OCI-LY1 (cell line): ENCODE data around the gene LAPTM5.

Experiments used
- CTCF ChIP-seq: fragments of 200-600 bp; sonication (generic), shearing (Covaris generic); IDR thresholded peaks from 2 replicates; pipeline ENCODE4 v1.5.1; 2017; ENCODE audit warnings: mild to moderate bottlenecking, antibody characterized with exemption, low read length, moderate library complexity, mixed read lengths
- EZH2 ChIP-seq: fragments of 200-600 bp; sonication (generic), shearing (Covaris generic); IDR thresholded peaks from 2 replicates; pipeline ENCODE4 v1.8.0; 2017; ENCODE audit warnings: borderline replicate concordance, mixed run types, mild to moderate bottlenecking, antibody characterized with exemption, low read length, moderate library complexity, mixed read lengths

GRCh38 chr1:30704271-30704670 is 53.3 kb downstream of the LAPTM5 start:
- no peak for TF ChIP-seq CTCF
- TF ChIP-seq EZH2 = no peak
